CD4-positive, alpha-beta T cell treated with Interleukin-1 beta for 1 hour (primary cell): ENCODE results near the gene ATP6V0E1.

Experiments used
- DNase-seq, 2 donors: peaks; one replicate each; pipeline ENCODE4 v3.0.0-alpha.2; 2020 to 2022

Gene ATP6V0E1

DNA sequence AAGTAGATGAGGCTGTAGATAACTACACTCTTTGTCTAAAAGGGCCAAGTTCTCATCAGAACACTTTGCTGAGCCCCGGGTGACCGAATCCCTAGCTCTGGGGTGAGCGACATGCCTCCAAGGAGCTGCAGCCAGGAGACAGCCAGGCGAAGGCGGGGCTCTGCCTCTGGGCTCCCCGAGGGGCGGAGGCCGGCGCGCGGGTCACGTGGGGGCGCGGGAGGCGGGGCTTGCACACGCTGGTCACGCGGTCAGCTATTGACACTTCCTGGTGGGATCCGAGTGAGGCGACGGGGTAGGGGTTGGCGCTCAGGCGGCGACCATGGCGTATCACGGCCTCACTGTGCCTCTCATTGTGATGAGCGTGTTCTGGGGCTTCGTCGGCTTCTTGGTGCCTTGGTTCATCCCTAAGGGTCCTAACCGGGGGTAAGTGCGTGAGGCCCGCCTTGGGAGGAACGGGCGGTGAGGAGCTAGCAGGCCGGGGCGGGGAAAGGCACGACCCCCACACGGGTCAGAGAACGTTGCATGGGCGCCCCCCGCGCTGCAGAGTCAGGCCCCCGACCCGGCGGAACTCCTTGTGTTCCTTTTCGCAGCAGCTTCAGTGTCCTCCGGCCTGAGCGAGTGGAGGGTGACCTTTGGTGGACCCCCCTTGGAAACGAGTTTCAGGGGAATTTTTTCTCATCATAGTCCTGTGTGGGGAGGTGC lies at the start of gene ATP6V0E1:
ATP6V0E1 (plus strand) TSS at position 230 of the 702 bp plus-strand sequence; CDS start at position 320, 90 bp downstream.
- DNase-seq: peak; percentile 91 to 92

DNA sequence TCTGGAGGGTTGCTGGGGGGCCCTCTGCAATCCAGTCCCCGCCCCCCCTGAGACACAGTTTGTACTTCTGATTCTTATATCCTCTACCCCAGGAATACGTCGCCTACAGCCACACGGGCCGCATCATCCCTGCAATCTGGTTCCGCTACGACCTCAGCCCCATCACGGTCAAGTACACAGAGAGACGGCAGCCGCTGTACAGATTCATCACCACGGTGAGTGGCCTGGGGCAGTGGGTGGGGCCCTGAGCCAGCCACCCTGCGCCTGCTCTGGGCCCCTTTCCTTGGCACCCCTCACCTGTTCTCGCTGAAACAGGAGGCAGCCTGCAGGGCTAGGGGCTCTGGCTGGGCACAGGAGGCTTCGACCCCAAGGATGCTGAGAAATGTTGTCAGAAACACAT lies 48.5 kb upstream of the ATP6V0E1 start:
- DNase-seq: no peak

DNA sequence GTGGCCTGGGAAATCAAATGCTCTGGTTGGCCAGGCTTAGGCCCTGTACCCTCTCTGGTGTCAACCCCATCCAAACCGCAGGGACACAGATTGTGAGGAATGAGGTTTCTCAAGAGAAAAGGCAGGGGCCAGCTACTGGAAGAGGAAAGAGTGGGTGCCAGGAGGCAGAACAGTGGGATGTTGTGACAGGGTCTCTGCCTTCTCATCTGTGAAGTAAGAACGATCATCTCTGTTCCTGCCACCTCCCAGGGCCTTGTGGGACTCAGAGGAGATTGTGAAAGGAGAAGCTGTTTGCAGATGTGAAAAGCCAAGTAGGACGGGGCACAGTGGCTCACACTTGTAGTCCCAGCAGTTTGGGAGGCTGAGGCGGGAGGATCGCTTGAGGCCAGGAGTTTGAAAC lies 47.2 kb upstream of the ATP6V0E1 start:
- DNase-seq: no peak

DNA sequence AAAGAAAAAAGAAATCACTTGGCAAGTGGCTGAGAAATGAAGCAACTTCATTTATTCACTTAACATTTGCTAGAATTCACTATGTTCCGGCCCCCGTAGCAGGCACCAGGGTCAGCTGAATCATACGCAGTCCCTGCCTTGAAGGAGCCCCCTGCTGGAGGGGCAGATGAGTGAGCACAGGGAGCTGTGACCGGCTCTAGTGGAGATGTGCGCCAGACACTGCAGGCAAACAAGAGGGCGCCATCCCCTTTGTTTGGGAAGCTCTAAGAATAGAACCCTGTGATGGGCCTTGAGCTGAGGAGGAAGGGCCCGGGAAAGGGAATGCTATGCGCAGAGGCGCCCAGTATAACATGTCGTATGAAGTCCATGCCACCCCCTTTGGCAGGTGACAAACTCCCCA lies 44.5 kb upstream of the ATP6V0E1 start:
- no peak for DNase-seq

DNA sequence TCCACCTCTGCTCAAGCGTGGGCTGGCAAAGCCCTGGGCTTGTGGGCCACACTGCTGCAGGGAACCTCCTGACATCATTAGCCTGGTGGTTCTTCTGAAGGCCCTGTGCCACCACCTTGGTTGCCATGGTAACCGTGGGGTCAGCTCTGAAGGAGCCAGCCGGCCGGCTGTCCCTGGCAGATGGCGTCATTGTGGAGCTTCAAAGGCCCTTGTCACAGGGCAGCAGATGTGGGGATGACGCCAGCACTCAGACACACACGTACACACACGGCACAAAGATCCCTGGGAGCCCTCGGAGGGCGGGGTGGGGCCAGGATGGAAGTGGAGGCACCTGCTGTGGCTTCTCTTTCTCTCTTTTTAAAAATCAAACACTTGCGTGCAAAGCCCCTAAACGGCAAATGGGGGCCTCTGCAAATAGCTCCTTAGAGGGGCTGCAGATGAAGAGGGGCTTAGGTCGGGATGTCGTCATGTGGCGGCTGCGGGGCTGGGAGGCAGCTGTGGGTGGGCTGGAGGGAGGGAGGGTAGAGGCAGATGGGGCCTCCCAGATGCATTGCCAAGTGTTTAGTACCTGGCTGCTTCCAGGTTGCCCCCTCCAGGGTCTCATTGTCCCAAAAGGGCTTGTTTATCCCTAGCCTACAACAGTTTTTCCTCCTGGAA lies 43.8 kb upstream of the ATP6V0E1 start:
- no peak for DNase-seq

DNA sequence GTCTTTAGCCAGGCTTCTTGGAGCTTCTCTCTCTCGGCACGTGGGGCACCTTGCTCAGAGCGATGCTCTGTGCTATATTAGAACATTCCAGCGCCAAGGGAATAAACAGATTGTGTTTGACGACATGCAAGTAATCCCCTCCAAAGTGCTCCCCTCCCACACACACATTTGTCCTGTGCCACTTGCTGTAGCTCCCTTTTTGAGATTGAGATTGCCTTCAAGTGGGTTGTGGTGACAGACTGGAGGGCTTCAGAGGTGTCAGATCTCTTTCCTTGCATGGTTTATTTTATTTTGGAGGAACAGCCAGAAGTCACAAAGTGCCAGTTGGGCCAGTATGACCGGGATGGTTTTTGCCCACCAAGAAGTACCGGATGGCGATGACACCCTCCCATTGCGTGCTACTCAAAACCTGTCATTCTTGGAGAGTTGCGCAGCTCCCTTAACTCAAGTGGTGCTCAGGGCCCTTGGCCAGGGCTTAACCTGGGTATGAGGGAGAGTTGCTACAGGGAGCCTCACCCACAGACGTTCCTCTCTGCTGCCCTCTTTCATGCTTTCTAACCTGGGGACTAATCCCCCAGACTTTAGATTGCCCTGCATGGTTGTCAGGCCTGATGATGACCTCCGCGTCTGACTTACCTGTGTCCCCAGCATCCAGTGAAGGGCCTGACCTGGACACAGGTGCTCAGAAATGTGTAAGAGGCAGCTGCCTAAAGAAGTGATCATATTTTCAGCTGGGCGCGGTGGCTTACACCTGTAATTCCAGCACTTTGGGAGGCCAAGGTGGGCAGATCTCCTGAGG lies 43.1 kb upstream of the ATP6V0E1 start:
- DNase-seq: no peak

DNA sequence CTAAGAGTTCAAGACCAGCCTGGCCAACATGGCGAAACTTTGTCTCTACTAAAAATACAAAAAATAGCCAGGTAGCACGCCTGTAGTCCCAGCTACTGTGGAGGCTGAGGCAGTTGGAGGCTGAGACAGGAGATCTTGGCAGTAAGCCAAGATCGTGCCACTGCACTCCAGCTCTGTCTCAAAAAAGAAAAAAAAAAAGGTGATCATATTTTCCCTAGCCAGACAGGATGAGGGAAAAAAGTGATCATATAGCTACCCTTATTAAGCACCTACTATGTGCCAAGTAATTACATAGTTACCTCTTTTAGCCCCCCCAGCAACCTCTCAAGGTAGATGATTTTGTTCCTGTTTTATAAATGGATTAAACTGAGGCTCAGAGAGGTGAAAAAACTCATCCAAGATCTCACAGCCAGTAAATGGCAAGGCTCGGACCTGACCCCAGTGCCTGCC lies 42.5 kb upstream of the ATP6V0E1 start:
- no peak for DNase-seq

DNA sequence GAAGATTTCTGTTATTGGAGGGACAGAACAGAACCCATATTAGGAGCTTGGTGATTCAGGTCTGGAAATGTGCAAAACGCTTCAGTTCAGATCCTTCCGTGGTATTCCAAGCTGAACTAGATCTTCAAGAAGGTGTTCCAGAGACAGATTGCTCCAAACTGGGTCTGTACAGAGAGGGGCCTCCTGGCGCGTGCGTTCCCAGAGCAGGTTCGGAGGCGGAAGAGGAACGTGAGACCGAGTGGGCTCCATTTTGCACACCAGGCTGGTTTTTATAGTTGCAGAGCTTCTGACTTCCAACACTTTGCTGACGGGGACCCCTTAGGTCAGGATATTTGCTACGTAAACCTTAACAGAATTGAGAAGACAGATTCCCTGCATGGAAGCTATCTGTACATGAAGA lies 41.0 kb upstream of the ATP6V0E1 start:
- no peak for DNase-seq

DNA sequence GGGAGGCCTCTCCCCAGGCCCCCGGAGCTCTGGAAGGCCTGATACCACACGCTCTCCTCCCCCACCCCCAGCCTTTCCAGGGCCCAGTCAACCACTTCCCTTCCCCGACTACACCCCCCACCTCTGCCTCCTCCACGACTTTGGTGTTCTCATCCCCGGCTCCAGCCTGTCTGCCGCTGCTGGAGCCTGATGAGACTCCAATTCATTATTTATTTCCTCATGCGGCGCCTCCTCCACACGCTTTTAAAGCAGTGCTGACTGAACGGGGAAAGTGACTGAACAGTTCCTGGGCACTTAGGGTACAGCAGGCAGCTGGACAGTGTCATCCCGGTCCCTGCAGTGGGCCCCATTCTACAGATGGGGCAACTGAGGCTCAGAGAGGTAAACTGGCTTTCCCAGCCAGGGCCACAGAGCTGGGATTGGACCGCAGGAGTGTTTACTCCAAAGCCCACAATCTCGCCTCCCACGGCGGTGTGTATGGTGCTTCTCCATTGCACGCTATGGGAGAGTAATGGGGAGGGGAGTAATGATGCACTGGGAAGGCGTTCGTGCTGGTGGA lies 40.2 kb upstream of the ATP6V0E1 start:
- no peak for DNase-seq

DNA sequence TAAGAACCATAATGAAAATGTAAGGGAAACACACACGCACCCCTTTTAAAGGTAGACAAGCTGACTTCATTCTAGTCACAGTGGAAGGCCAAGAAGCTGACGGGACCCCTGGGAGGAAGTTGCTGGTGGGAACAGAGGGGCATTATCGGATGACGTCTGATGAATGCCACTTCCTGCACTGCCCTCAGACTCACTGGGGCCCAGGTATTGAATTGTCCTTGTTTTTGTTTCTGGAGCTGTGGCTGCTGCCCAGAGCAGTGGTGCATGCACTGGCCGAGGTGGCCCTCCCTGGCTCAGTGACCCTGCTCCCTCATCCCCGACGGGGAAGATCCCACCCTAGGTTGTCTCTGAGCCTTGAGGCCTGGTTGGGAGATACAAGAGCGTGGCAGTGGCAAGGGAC lies 39.7 kb upstream of the ATP6V0E1 start:
- DNase-seq: no peak

DNA sequence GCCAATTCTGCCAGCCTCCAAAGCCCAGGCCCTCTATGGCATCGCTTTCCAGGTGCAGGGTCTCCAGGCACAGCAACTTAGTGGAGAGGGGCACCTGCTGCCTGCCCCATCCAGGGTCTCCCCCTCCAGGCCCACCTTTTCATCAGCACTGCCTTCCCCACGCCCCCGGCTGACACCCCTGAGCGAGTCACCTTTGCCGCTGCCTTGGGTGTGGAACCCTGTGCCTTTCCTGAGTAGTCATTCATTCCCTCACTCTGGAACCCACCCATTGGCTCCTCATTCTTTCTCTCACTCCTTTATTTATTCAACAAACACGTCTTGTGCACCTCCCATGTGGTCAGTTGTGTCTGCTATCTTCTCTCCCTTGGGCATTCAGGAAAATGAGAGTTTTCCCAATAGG lies 38.8 kb upstream of the ATP6V0E1 start:
- DNase-seq: no peak

DNA sequence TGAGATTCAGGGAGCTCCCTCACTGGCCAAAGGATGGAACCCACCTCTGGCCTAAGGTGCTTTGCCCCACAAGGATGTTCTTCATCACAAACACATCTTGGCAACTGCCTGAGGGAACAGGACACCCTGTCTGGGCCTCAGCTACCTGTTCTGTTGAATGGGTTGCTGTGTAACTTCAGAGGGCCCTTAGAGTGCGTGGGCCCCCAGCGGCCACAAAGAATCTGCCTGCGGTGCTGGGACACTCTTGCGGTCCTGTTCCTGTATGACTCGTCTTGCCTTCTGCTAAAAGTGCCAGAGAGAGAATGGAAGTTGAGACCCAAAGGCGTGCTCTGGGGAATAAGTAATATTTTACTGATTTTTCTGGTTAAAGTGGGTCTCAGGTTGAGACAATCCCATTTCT lies 38.4 kb upstream of the ATP6V0E1 start:
- no peak for DNase-seq

DNA sequence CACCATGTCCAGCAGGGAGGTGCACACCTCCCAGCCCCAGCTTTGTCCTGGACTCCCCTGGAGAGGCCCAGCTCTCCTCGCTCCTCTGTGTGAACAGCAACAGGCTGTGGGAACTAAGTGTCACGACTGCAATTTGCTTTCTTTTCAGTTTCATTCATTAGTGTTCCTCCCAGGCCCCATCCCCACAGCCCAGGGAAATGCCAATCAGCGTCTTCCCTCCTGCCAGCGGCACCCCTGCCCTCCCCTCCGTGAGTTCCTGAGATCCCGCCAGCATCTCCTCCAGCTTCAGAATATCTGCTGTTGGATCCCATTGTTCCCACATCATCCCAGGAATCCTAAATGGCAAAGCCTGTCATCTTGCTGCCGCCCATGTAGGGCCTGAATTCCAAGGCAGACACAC lies 37.4 kb upstream of the ATP6V0E1 start:
- DNase-seq: no peak

DNA sequence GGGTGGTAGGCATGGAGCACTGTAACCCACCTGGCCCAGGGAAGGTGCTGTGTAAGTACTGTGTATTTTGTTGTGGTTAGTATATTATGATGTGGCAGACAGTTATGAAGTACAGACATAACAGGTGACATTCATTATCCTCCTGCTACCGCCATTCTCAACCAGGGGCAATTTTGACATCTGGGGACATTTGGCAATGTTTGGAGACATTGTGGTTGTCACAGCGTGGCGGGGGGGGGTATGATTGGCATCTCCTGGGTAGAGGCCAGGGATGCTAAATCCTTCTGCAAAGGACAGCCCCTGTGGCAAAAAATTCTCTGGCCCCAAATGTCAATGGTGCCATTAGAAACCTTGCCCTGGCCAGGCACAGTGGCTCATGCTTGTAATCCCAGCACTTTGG lies 34.1 kb upstream of the ATP6V0E1 start:
- DNase-seq: no peak

DNA sequence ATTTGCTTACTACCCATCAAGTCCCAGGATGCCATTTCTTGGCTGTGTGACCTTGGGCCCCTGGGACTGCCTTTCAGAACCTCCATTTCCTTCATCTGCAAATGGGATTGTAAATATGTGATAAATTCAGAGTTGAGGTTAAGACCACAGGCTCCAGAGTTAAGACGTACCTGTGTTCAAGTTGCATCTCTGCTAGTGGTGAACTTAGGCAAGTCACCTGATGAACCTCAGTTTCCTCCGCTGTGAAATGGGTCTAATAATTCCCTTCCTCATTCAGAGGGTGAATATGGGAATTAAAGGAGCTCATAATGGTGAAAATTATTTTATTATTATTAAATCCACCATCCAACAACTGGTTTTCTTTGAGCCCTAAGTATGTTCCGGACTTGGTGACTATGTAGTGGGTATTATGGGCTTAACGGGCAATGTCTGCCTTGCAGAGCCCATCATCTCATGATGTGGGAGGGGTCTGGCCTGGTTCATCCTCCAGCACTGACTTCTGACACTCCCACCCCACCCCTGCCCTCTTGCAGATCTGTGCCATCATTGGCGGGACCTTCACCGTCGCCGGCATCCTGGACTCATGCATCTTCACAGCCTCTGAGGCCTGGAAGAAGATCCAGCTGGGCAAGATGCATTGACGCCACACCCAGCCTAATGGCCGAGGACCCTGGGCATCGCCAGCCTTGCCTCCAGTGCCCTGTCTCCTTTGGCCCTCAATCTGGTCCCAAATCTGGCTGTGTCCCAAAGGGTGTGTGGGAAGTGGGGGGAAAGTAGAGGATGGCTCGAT lies 33.2 kb upstream of the ATP6V0E1 start:
- no peak for DNase-seq

DNA sequence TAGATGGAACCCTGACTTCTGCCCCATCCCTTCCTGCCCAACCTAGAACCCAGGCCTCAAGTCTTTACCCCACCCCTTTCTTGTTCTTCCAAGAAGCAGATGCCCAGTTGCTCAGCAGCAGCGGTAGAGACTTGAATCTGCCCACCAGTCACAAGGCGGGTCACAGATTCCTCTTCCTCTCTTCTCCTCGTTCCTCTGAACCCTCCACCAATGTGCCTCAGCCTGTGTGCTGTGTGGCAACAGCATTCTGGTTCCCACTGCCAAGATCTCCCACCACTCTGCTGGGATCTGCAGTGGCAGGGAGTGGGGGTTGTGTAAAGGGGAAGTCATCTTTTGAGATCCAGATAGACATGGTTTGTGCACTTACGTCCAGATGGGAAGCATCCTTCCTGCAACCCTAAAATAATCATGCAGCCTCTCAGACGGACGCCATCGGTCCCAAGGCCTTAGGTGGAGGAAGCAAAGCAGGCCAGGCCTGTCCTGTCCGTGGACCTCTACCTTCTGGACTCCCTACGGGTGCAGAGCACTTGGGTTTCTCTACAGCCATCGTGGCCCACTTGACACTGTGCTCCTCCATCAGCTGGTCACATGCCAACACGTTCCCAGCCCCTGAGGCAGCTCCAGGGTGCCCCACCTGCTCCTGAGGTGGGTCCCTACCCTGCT lies 32.1 kb upstream of the ATP6V0E1 start:
- DNase-seq: no peak

DNA sequence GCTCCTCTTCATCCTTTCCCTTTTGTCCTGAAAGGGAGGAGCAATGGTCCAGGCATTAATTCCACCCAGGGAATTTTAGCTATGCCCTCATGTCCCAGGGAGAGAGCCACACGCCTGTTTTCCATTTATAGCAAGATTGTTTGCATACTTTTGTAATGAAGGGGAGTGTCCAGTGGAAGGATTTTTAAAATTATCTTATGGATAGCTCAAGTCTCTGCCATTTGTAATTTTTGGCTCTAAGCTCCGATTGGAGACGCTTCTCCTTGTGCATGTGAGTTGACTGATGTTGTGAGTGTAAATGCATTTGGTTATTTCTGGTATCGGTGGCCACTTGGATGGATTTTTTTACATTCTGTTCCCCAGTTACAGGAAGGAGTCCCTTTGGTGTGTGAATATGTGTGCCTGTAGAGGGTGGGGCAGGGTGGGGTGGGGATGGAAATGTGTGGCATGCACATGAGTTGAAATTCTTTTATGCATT lies 31.5 kb upstream of the ATP6V0E1 start:
- no peak for DNase-seq

DNA sequence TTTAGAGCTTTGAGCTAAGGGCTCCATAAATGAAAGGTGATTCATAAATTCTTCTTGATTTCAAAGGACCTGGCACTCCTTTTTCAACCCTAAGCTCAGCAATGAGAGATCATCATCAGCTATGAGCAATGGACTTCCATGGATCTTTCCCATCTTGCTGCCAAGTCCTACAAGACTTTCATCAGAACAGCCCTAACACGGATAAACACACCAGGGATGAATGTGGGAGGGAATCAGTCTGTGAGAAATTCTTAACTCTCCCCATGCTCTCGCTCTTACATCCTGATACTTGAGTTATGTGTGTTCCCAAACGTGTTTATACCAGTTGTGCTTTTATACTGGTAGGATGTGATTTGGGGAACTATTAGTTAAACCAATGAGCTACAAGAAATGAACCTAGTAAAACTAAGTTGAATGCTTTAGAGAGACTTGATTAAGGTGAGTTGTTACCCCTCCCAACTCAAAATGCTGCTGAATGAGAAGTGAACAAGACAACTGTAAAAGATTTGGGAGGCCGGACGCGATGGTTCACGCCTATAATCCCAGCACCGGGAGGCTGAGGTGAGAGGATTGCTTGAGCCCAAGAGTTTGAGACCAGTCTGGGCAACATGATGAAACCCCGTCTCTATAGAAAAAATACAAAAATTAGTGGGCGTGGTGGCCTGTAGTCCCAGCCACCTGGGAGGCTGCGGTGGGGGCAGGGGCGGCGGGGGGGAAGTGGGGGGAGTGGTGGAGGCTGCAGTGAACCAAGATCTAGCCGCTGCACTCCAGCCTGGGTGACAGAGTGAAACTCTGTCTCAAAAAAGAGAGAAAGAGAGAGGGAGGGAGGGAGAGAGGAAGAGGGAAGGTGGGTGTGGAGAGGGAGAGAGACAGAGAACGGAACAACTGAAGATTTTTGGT lies 29.5 kb upstream of the ATP6V0E1 start:
- no peak for DNase-seq

DNA sequence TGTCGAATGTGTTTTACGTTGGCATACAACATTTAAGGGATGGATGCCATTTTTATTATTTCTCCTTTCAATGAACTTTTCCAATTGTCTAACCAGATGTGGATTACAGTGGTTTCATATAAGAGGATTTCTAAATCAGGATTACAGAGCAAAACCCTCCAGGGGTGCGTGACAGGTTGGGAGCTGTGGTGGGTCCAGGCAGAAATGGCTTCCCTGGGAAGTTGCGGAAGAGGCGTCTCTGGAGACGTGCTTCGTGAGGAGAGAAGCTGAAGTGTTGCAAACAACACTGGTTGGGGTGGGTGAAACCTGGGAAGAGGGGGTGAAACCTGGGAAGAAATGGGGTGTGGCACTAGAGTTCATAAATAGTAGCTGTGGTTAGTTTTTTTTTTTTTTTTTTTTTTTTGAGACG lies 28.8 kb upstream of the ATP6V0E1 start:
- DNase-seq: no peak

DNA sequence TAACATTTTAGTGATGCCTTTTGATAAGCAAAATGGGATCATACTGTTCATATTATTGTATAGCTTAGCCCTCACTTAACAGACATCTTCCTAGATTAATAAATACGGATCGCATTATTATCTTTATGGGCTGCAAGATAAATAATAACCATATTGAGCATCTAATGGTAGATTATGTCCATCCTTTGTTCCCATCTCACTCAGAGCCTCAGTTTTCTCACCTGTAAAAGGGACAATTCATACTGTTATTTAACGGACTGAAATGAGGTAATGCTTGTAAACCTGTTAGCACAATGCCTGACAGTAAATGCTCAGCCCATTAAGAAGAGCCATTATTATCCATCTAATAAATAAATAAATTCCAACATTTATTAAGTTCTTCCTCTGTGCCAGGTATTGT lies 27.3 kb upstream of the ATP6V0E1 start:
- no peak for DNase-seq

DNA sequence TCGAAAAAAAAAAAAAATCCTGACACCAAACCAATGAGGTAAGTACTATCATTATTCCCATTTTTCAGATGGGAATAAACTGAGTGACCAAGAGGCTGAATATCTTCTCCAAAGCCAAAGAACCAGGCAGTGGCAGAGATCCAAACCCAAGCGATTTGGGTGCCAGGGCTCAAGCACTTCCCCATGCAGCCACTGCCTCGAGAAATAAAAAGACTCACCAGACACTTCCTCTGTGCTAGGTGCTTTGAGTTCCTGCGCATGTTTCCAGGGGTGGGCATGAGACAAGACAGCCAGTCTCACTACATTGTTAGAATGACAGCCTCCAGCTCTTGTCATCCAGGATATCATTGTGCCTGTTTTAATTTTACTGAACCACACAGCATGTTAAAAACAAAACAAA lies 26.6 kb upstream of the ATP6V0E1 start:
- no peak for DNase-seq
